PC-9 (cell line): ENCODE measurements around the gene DCAF6. TPM values are rescaled to one million over a fixed set of nuclear protein-coding genes. Genes with fewer than 3 reads are reported as not detected.

ENCODE experiments used
- BruUV-seq: library from RNA; stranded (reverse); fragments of 400-500 nt; replicated peaks from 2 replicates; lab custom pipeline; 2021; lab: Mats Ljungman, UMichigan
- CTCF ChIA-PET: fragments of 300-600 bp; sonication (Branson Sonifier 250); formaldehyde crosslinking; loops from one replicate; lab custom pipeline; 2022; ENCODE audit warnings: antibody characterized with exemption; lab: Charles Lee
- POLR2A ChIA-PET: fragments of 300-600 bp; sonication (Branson Sonifier 250); formaldehyde crosslinking; loops from one replicate; lab custom pipeline; 2022; ENCODE audit warnings: antibody characterized with exemption; ENCODE audit not compliant: unreplicated experiment; lab: Charles Lee
- DNase-seq, 2 experiments: peaks; one replicate each; pipeline versions ENCODE4 v3.0.0 to v3.0.0-alpha.2; 2015 to 2022; ENCODE audit warnings: mixed read lengths in 1 of 2
- H2AFZ ChIP-seq: fragments of 200-600 bp; sonication (generic); 2 replicates; pipeline ENCODE4 v1.8.1; 2017; ENCODE audit warnings: antibody characterized with exemption
- H3F3A ChIP-seq: fragments of 200-600 bp; sonication (generic); 2 replicates; pipeline ENCODE4 v1.8.1; 2017; ENCODE audit warnings: antibody characterized with exemption, mild to moderate bottlenecking, low read depth; ENCODE audit not compliant: insufficient read depth
- H3K27ac ChIP-seq: fragments of 200-600 bp; sonication (generic); 2 replicates; pipeline ENCODE4 v1.6.1; 2016; ENCODE audit warnings: mixed run types
- H3K27me3 ChIP-seq: fragments of 200-600 bp; sonication (generic); 2 replicates; pipeline ENCODE4 v1.6.1; 2016; ENCODE audit warnings: low read depth, mixed run types; ENCODE audit not compliant: insufficient read depth
- H3K36me3 ChIP-seq: fragments of 200-600 bp; sonication (generic); 2 replicates; pipeline ENCODE4 v1.6.1; 2016; ENCODE audit warnings: low read depth, mixed run types
- H3K4me1 ChIP-seq: fragments of 200-600 bp; sonication (generic); replicated peaks from 2 replicates; pipeline ENCODE4 v1.6.1; 2016; ENCODE audit warnings: mixed run types; ENCODE audit not compliant: insufficient read depth
- H3K4me2 ChIP-seq: fragments of 200-600 bp; sonication (generic); 2 replicates; pipeline ENCODE4 v1.6.1; 2017; ENCODE audit warnings: mixed run types
- H3K4me3 ChIP-seq: fragments of 200-600 bp; sonication (generic); 2 replicates; pipeline ENCODE4 v1.6.1; 2016; ENCODE audit warnings: mixed run types
- H3K79me2 ChIP-seq: fragments of 200-600 bp; sonication (generic); 2 replicates; pipeline ENCODE4 v1.6.1; 2017; ENCODE audit warnings: low read depth, mixed run types
- H3K9me2 ChIP-seq: fragments of 200-600 bp; sonication (generic); 2 replicates; pipeline ENCODE4 v1.8.1; 2017; ENCODE audit warnings: mild to moderate bottlenecking; ENCODE audit not compliant: insufficient read depth
- H3K9me3 ChIP-seq: fragments of 200-600 bp; sonication (generic); 2 replicates; pipeline ENCODE4 v1.8.1; 2016; ENCODE audit warnings: low read depth; ENCODE audit not compliant: insufficient read depth
- H4K20me1 ChIP-seq: fragments of 200-600 bp; sonication (generic); 2 replicates; pipeline ENCODE4 v1.8.1; 2017; ENCODE audit not compliant: insufficient read depth
- EZH2 ChIP-seq: fragments of 200-600 bp; sonication (generic); IDR thresholded peaks from 2 replicates; pipeline ENCODE4 v1.8.0; 2017; ENCODE audit warnings: antibody characterized with exemption, low read depth
- intact Hi-C: fragments of 100-400 bp; cut with micrococcal nuclease; formaldehyde crosslinking; loops from one replicate; pipeline ENCODE4 v1.10.0; 2022; ENCODE audit not compliant: unreplicated experiment
- total RNA-seq: library from RNA; stranded (reverse); gene quantifications from 2 replicates; pipeline ENCODE4 v1.2.3, GENCODE V29; 2021
- TF ChIP-seq, protein P1 (sequence below): fragments of 200-600 bp; sonication (generic); conservative IDR thresholded peaks from 2 replicates; pipeline ENCODE4 v1.6.1; 2017; ENCODE audit warnings: mixed run types, antibody characterized with exemption, mild to moderate bottlenecking, moderate library complexity

DCAF6 gene
- total RNA-seq, 1 experiment from 2014 or later: 77.4 TPM

DNA sequence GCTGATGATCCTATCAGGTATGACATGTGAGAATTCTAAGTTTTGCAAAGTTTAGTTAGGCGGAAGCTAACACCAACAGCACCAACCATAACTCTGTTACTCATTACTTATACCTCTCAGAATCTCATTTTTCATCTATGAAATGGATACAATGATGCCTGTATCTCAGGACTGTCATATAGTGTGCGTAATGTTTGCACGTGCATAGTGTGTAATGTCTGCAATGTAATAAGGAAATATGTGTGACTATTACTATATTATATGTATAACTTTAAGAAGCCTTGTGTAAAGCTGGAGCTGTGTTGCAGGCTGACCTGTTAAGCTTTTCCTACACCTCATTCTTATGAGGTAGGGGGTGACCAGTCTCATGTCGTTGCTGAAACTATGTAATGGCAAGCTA is 35.6 kb upstream of the DCAF6 start:
- H3K4me1 ChIP-seq: no peaks in the 10 kb centered on the region
- intact Hi-C loops: no loop called here
- TF ChIP-seq, protein P1, sequence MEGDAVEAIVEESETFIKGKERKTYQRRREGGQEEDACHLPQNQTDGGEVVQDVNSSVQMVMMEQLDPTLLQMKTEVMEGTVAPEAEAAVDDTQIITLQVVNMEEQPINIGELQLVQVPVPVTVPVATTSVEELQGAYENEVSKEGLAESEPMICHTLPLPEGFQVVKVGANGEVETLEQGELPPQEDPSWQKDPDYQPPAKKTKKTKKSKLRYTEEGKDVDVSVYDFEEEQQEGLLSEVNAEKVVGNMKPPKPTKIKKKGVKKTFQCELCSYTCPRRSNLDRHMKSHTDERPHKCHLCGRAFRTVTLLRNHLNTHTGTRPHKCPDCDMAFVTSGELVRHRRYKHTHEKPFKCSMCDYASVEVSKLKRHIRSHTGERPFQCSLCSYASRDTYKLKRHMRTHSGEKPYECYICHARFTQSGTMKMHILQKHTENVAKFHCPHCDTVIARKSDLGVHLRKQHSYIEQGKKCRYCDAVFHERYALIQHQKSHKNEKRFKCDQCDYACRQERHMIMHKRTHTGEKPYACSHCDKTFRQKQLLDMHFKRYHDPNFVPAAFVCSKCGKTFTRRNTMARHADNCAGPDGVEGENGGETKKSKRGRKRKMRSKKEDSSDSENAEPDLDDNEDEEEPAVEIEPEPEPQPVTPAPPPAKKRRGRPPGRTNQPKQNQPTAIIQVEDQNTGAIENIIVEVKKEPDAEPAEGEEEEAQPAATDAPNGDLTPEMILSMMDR: no peak
- no peak for TF ChIP-seq EZH2
- DNase-seq: no peak
- H4K20me1 ChIP-seq: no peaks in the 10 kb centered on the region
- BruUV-seq: no TSS peak
- no peak overlapping the region for H3K4me2 ChIP-seq
- H3K79me2 ChIP-seq: no peaks in the 10 kb centered on the region
- no peaks in the 10 kb centered on the region for H3K9me3 ChIP-seq
- no peak overlapping the region for H3K27ac ChIP-seq
- no peaks in the 10 kb centered on the region for H3F3A ChIP-seq
- H3K27me3 ChIP-seq: no peaks in the 10 kb centered on the region
- ChIA-PET POLR2A (no interaction called here), CTCF (no interaction called here)
- no peaks in the 10 kb centered on the region for H3K9me2 ChIP-seq
- H3K36me3 ChIP-seq: no peaks in the 10 kb centered on the region
- H2AFZ ChIP-seq: no peak overlapping the region
- no peak overlapping the region for H3K4me3 ChIP-seq

DNA sequence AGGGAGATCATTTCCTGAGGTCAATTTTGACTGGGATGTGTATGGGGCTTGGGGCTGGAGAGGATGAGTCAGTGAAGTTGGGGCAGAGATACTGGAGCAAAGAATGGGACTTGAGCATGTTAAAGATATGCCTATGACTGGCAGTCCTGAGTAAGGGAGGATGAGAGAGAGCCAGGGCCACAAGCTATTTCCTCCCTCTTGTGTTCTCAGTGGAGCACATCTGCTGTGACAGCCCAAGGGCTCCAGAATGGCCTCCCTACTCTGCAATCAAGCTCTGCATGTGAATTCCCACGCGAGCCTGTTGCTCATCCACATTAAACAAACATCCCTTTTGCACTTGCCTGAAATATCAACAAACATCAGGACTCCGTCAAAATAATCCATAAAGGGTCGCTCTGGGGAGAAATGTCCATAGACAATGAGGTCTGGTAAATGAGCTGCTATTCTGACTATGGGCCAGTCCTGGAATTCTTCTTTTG is 31.8 kb upstream of the DCAF6 start:
- no peak overlapping the region for H3K4me3 ChIP-seq
- no peaks in the 10 kb centered on the region for H3K27me3 ChIP-seq
- no TSS peak for BruUV-seq
- peaks cover 7% of the 10 kb centered on the region; the same call in 1 of the 2 replicates for H3K9me3 ChIP-seq
- POLR2A ChIA-PET: interaction anchor here (0.6 kb wide), 1 partner anchor 102 kb away, joined by 3 read pairs; no protein-coding TSS in a partner anchor
- no peaks in the 10 kb centered on the region for H3K9me2 ChIP-seq
- TF ChIP-seq, protein P1: no peak
- TF ChIP-seq EZH2: no peak
- H3K4me1 ChIP-seq: no peaks in the 10 kb centered on the region
- CTCF ChIA-PET: no interaction called here
- H3F3A ChIP-seq: no peaks in the 10 kb centered on the region
- no peaks in the 10 kb centered on the region for H3K36me3 ChIP-seq
- no peak for DNase-seq
- no peak overlapping the region for H3K27ac ChIP-seq
- no peak overlapping the region for H3K4me2 ChIP-seq
- intact Hi-C loops: no loop called here
- H2AFZ ChIP-seq: no peak overlapping the region
- no peaks in the 10 kb centered on the region for H4K20me1 ChIP-seq
- H3K79me2 ChIP-seq: no peaks in the 10 kb centered on the region

DNA sequence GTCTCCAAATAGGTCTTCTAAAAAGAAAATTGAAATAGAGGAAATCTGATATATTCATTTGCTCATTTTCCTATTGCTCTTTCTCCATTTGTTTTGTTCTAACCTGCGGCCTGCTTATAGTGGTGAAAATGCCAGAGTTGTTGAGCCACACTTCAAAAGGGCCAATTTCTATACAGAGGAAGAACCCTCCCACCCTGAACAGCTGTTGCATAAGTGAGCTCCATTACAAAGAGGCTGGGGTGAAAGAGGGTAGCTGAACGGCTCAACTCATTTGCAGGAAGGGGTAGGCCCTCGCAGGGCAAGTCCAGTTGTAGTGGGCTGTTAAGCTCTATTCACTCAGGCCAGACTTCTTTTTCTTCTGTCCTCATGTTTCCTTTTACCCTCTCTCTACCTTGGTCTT is 31.3 kb upstream of the DCAF6 start:
- H4K20me1 ChIP-seq: no peaks in the 10 kb centered on the region
- no peaks in the 10 kb centered on the region for H3K9me2 ChIP-seq
- no peak overlapping the region for H3K4me3 ChIP-seq
- no peak overlapping the region for H3K4me2 ChIP-seq
- ChIA-PET POLR2A (no interaction called here), CTCF (no interaction called here)
- H2AFZ ChIP-seq: no peak overlapping the region
- no peaks in the 10 kb centered on the region for H3K36me3 ChIP-seq
- no peaks in the 10 kb centered on the region for H3F3A ChIP-seq
- intact Hi-C loops: no loop called here
- no TSS peak for BruUV-seq
- H3K4me1 ChIP-seq: no peaks in the 10 kb centered on the region
- H3K9me3 ChIP-seq: peaks cover 7% of the 10 kb centered on the region; the same call in 1 of the 2 replicates
- no peaks in the 10 kb centered on the region for H3K27me3 ChIP-seq
- H3K27ac ChIP-seq: no peak overlapping the region
- H3K79me2 ChIP-seq: no peaks in the 10 kb centered on the region
- no peak for DNase-seq
- no peak for TF ChIP-seq EZH2

GRCh38 chr1:167905671-167906070 is 30.8 kb upstream of the DCAF6 start:
- Histone ChIP-seq H3K27ac (no peak overlapping the region), H4K20me1 (no peaks in the 10 kb centered on the region), H3K9me2 (no peaks in the 10 kb centered on the region), H2AFZ (no peak overlapping the region), H3K4me1 (no peaks in the 10 kb centered on the region), H3K9me3 (peaks cover 7% of the 10 kb centered on the region; the same call in 1 of the 2 replicates), H3K4me3 (no peak overlapping the region), H3K4me2 (no peak overlapping the region), H3K79me2 (no peaks in the 10 kb centered on the region), H3K27me3 (no peaks in the 10 kb centered on the region), H3K36me3 (no peaks in the 10 kb centered on the region), H3F3A (no peaks in the 10 kb centered on the region)
- ChIA-PET POLR2A (no interaction called here), CTCF (no interaction called here)
- no peak for TF ChIP-seq EZH2
- intact Hi-C loops: no loop called here
- DNase-seq: no peak
- no TSS peak for BruUV-seq
